ENCODE results near the gene NAA50.

The NAA50 gene

GRCh38 chr3:113684271-113684819, 61.7 kb downstream of the NAA50 start:
- no peak for DNase-seq

GRCh38 chr3:113678773-113679172, 67.3 kb downstream of the NAA50 start:
- DNase-seq: no peak

- DNase-seq: no peak
These were observed 68.3 kb downstream of the NAA50 start for GRCh38 chr3:113677737-113678136.

GRCh38 chr3:113676261-113676660, 69.8 kb downstream of the NAA50 start:
- no peak for DNase-seq

- no peak for DNase-seq
These were observed 72.5 kb downstream of the NAA50 start for GRCh38 chr3:113673593-113673992.

GRCh38 chr3:113668015-113668414, 78.0 kb downstream of the NAA50 start:
- DNase-seq: no peak

Measured in T1000 (cell line).